Fibroblast of lung (primary cell): ENCODE data around the gene FXYD1. TPM values are rescaled to one million over a fixed set of nuclear protein-coding genes. Genes with fewer than 3 reads are reported as not detected.

ENCODE experiments used
- DNase-seq, 2 donors: peaks; one replicate each; pipeline versions ENCODE4 v3.0.0 to v3.0.0-alpha.2; 2010; ENCODE audit warnings: low read depth in 2 of 2
- H2AFZ ChIP-seq: 2 replicates; pipeline ENCODE4 v1.5.1; 2012; ENCODE audit warnings: low read length, control low read depth, inconsistent platforms
- H3K27ac ChIP-seq: 2 replicates; pipeline ENCODE4 v1.5.1; 2011; ENCODE audit warnings: low read length, control low read depth; ENCODE audit not compliant: insufficient read depth
- H3K27me3 ChIP-seq: 2 replicates; pipeline ENCODE4 v1.5.1; 2011; ENCODE audit warnings: mild to moderate bottlenecking, low read length; ENCODE audit not compliant: control insufficient read depth, insufficient read depth
- H3K36me3 ChIP-seq: 2 replicates; pipeline ENCODE4 v1.5.1; 2011; ENCODE audit warnings: low read length; ENCODE audit not compliant: control insufficient read depth, insufficient read depth
- H3K4me1 ChIP-seq: 2 replicates; pipeline ENCODE4 v1.5.1; 2011; ENCODE audit warnings: low read length; ENCODE audit not compliant: control insufficient read depth, insufficient read depth; ENCODE audit errors: extremely low read depth
- H3K4me2 ChIP-seq: 2 replicates; pipeline ENCODE4 v1.5.1; 2011; ENCODE audit warnings: low read length, control low read depth; ENCODE audit not compliant: insufficient read depth; ENCODE audit errors: extremely low read depth
- H3K4me3 ChIP-seq, 4 experiments: fragments of 200-600 bp in 1 of 4; sonication (generic) in 1 of 4; replicated peaks in 1 of 4; 2 replicates each; pipeline ENCODE4 v1.5.1; 2011 to 2016; ENCODE audit warnings: low read length in 4 of 4, low read depth in 3 of 4, mild to moderate bottlenecking in 3 of 4, control low read depth in 2 of 4, inconsistent platforms in 1 of 4, mixed read lengths in 1 of 4; ENCODE audit not compliant: insufficient read depth in 1 of 4; ENCODE audit errors: control extremely low read depth in 1 of 4
- H3K79me2 ChIP-seq: 2 replicates; pipeline ENCODE4 v1.5.1; 2012; ENCODE audit warnings: mild to moderate bottlenecking, low read length, inconsistent platforms; ENCODE audit not compliant: control insufficient read depth, insufficient read depth
- H3K9ac ChIP-seq: 2 replicates; pipeline ENCODE4 v1.5.1; 2011; ENCODE audit warnings: mild to moderate bottlenecking, low read length, control low read depth; ENCODE audit not compliant: insufficient read depth
- H3K9me3 ChIP-seq: 2 replicates; pipeline ENCODE4 v1.5.1; 2012; ENCODE audit warnings: low read depth, low read length; ENCODE audit not compliant: control insufficient read depth, insufficient read depth
- H4K20me1 ChIP-seq: 2 replicates; pipeline ENCODE4 v1.5.1; 2011; ENCODE audit warnings: low read length; ENCODE audit not compliant: control insufficient read depth, insufficient read depth; ENCODE audit errors: extremely low read depth
- EZH2 ChIP-seq: IDR thresholded peaks from 2 replicates; pipeline ENCODE4 v1.5.1; 2012; ENCODE audit warnings: low read length, control low read depth, mild to moderate bottlenecking; ENCODE audit errors: missing control alignments
- polyA plus RNA-seq, 2 donors: library from polyadenylated mRNA; depleted of rRNA in 1 of 2; stranded (reverse) in 1 of 2; unstranded in 1 of 2; fragments of >200 nt; gene quantifications; 2 replicates each; pipeline ENCODE4 v1.2.1, GENCODE V29; 2011 to 2012; ENCODE audit warnings: missing spikeins in 1 of 2
- total RNA-seq: library from RNA; depleted of rRNA; stranded (reverse); fragments of >200 nt; gene quantifications from 2 replicates; pipeline ENCODE4 v1.2.1, GENCODE V29; 2014
- TF ChIP-seq, protein P1 (sequence below), 2 donors: IDR thresholded peaks in 1 of 2; conservative IDR thresholded peaks in 1 of 2; 1 replicate in 1 of 2; 2 replicates in 1 of 2; pipeline ENCODE4 v1.5.1; 2011 to 2012; ENCODE audit warnings: low read length in 2 of 2, control low read depth in 1 of 2, inconsistent platforms in 1 of 2, low read depth in 1 of 2, mild to moderate bottlenecking in 1 of 2

Gene FXYD1
- total and polyA plus RNA-seq, 2 donors (not counting 1 experiment from before 2014, with no cell fraction given) = 4.5 to 7.5 TPM

DNA sequence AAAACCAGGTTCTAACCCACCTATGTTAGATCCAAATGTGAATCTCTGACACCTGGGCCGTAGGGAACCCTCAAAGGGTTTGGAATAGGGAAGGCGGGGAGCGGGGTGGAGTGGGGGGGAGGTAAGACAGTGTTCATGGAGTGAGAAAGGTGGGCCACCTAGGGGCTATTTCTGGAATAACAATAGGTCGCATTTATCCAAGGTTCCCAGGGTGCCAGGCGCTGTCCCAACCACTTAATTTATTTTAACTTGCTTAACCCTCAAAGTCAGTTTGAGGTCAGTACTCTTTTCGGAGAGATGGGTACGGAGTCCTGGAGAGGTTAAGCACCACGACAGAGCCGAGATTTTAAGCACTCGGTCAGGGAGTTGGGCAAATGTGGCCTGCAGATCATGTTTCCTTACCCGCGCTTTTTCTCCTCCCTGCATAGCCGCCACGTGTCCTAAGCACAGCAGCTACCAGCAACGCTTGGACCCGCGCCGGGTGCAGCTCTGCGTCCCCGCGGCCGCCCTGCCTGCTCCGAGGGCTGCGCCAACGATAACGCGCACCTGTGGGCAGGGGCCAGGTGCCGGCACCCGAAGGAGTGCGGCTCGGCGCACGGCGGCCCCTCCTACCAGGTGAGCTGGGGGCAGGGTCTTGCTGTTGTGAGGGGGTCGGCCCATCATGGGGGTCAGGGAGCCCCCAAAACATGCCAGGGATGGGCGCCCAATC is 48.0 kb upstream of the FXYD1 start:
- Histone ChIP-seq H4K20me1 (no peaks in the 10 kb centered on the region), H3K27ac (no peak overlapping the region), H3K27me3 (no peaks in the 10 kb centered on the region), H2AFZ (no peak overlapping the region), H3K4me2 (no peak overlapping the region), H3K36me3 (no peaks in the 10 kb centered on the region), H3K79me2 (no peaks in the 10 kb centered on the region), H3K9me3 (no peaks in the 10 kb centered on the region), H3K9ac (no peak overlapping the region), H3K4me1 (peaks cover 3% of the 10 kb centered on the region), H3K4me3 (no peak overlapping the region)
- peak; percentile 44 to 69 for DNase-seq
- TF ChIP-seq EZH2 = no peak
- TF ChIP-seq, protein P1, sequence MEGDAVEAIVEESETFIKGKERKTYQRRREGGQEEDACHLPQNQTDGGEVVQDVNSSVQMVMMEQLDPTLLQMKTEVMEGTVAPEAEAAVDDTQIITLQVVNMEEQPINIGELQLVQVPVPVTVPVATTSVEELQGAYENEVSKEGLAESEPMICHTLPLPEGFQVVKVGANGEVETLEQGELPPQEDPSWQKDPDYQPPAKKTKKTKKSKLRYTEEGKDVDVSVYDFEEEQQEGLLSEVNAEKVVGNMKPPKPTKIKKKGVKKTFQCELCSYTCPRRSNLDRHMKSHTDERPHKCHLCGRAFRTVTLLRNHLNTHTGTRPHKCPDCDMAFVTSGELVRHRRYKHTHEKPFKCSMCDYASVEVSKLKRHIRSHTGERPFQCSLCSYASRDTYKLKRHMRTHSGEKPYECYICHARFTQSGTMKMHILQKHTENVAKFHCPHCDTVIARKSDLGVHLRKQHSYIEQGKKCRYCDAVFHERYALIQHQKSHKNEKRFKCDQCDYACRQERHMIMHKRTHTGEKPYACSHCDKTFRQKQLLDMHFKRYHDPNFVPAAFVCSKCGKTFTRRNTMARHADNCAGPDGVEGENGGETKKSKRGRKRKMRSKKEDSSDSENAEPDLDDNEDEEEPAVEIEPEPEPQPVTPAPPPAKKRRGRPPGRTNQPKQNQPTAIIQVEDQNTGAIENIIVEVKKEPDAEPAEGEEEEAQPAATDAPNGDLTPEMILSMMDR (conservative IDR thresholded peaks at IDR 0.05 in 1 of 2, IDR thresholded peaks at IDR 0.05 in 1 of 2; ENCODE audit: low read depth in 1 of 2, low read length in 2 of 2) = peak; percentile 65 to 69

DNA sequence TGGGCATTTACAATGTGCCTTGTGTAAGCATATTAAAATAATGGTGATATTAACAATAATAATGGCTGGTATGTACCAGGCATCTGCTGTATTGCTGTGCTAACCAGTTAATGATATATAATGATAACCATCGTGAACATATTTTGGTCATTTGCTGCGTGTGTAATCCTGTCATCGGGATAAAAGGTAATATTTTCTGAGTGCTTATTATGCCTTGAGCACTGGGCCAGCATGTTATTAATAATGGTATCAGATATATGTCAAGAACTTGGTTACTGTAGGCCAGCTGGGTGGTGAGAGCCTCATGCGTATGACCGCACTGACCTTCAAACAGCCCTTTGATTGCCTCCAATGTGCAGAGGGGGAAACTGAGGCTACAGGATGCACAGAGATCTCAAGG is 45.2 kb upstream of the FXYD1 start:
- Histone ChIP-seq H3K27ac (no peak overlapping the region), H4K20me1 (no peaks in the 10 kb centered on the region), H3K4me1 (peaks cover 2% of the 10 kb centered on the region), H3K4me2 (no peak overlapping the region), H3K79me2 (no peaks in the 10 kb centered on the region), H3K9ac (no peak overlapping the region), H3K36me3 (no peaks in the 10 kb centered on the region), H3K9me3 (no peaks in the 10 kb centered on the region), H2AFZ (no peak overlapping the region), H3K4me3 (no peak overlapping the region), H3K27me3 (no peaks in the 10 kb centered on the region)
- TF ChIP-seq EZH2 = no peak
- TF ChIP-seq, protein P1 (conservative IDR thresholded peaks at IDR 0.05 in 1 of 2, IDR thresholded peaks at IDR 0.05 in 1 of 2; ENCODE audit: low read depth in 1 of 2, low read length in 2 of 2) = no peak
- no peak for DNase-seq

DNA sequence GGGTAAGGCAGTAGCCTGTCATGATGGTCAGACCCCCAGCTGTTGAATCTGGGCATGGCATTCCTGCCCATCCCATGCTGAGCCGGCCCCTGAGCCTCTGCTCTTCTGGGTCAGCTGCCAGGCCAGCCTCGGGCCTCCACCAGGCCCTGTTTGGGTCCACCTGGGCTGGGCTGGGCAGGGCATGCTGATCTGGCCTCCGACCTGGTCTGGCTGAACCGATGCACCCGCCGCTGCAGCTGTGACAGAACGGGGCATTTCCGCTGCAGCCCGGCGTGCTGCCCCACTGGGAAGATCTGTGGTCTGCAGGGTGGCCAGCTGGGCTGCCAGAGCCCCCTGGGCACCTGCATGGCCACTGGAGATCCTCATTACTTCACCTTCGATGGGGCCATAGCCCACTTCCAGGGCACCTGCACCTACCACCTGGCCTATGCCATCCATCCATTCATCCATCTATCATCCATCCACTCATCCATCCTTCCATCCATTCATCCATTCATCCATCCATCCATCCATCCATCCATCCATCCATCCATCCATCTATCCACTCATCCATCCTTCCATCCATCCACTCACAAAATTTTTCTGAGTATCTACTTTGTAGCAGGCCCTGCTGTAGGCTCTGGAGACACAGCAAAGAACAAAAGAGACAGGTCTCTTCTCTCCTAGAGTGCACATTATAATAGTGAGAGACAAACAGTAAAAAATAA is 44.5 kb upstream of the FXYD1 start:
- no peak for DNase-seq
- no peak overlapping the region for H2AFZ ChIP-seq
- H4K20me1 ChIP-seq = no peaks in the 10 kb centered on the region
- H3K4me3 ChIP-seq = no peak overlapping the region
- H3K27ac ChIP-seq = no peak overlapping the region
- H3K9me3 ChIP-seq = no peaks in the 10 kb centered on the region
- no peak overlapping the region for H3K9ac ChIP-seq
- no peak overlapping the region for H3K4me2 ChIP-seq
- H3K4me1 ChIP-seq = no peaks in the 10 kb centered on the region
- TF ChIP-seq, protein P1 (conservative IDR thresholded peaks at IDR 0.05 in 1 of 2, IDR thresholded peaks at IDR 0.05 in 1 of 2; ENCODE audit: low read depth in 1 of 2, low read length in 2 of 2) = no peak
- TF ChIP-seq EZH2 = no peak
- no peaks in the 10 kb centered on the region for H3K36me3 ChIP-seq
- no peaks in the 10 kb centered on the region for H3K79me2 ChIP-seq
- no peaks in the 10 kb centered on the region for H3K27me3 ChIP-seq
